ENCODE measurements around the gene ABCB11. TPM values are rescaled to one million over a fixed set of nuclear protein-coding genes. Genes with fewer than 3 reads are reported as not detected.

The ABCB11 gene
- total and polyA plus RNA-seq, 2 of the 4 experiments (the other 2 are of a cell fraction): not detected

DNA sequence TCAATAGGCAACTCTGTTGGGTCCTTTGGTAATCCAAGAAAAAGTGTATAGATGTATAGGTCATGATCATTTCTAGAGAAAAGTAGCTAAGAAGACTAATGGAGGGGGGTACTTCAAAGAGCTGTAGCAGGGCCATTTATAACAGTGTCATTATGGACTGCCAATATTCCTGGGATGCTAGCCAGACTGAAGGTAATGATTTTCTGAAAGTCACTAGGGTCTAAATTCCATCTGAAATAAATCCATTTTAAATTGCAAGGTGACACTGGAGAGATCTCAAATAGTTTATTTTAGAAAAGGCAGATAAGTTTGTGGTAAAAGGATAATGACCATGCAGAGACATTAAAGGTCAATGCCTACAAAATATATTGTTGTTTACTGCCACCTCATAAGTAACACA lies 136.4 kb downstream of the ABCB11 start:
- H2AK5ac ChIP-seq (ENCODE audit: low read depth, low read length): no peak overlapping the region
- no peak overlapping the region for H3K23ac ChIP-seq (ENCODE audit: low read depth, low read length)
- no peaks in the 10 kb centered on the region for H3K4me1 ChIP-seq (ENCODE audit: control insufficient read depth, insufficient read depth, low read length)
- no peak overlapping the region for H3K18ac ChIP-seq (ENCODE audit: low read depth, low read length)
- dilution Hi-C loops (cut with HindIII; ENCODE audit: low sequenced_read_pairs, unreplicated experiment) (no loop called here), intact Hi-C loops (cut with micrococcal nuclease) (no loop called here), in situ Hi-C loops (cut with MboI; ENCODE audit: low sequenced_read_pairs) (loop anchor here (25.0 kb wide), 1 partner anchor 757 kb away; no protein-coding TSS in a partner anchor)
- no peak overlapping the region for H4K91ac ChIP-seq (ENCODE audit: insufficient read depth, low read depth, low read length)
- H2BK20ac ChIP-seq (ENCODE audit: low read depth, low read length): no peak overlapping the region
- H3K56ac ChIP-seq (ENCODE audit: extremely low read depth, insufficient read depth, low read length): no peak overlapping the region
- H2AK9ac ChIP-seq (replicated peaks; ENCODE audit: low read depth, low read length, poor library complexity): no peak overlapping the region
- H4K5ac ChIP-seq (ENCODE audit: low read depth, low read length): no peak overlapping the region
- no peak overlapping the region for H2BK120ac ChIP-seq (ENCODE audit: low read depth, low read length)
- H4K8ac ChIP-seq (ENCODE audit: low read depth in 2 of 2, low read length in 2 of 2): no peak overlapping the region
- ATAC-seq (ENCODE audit: low read depth) (no peak), DNase-seq (no peak)
- ChIA-PET POLR2A (ENCODE audit: unreplicated experiment) (no interaction called here), CTCF (interaction anchor here (0.8 kb wide), 1 partner anchor 15 kb away, joined by 3 read pairs; no protein-coding TSS in a partner anchor)
- H2BK5ac ChIP-seq (ENCODE audit: low read depth, low read length, poor library complexity, severe bottlenecking): no peak overlapping the region
- H2AFZ ChIP-seq (replicated peaks; ENCODE audit: low read length, poor library complexity): no peak overlapping the region
- H3K9me1 ChIP-seq (ENCODE audit: insufficient read depth, low read length): no peaks in the 10 kb centered on the region
- H3K9me3 ChIP-seq (ENCODE audit: control insufficient read depth, insufficient read depth, low read length): no peaks in the 10 kb centered on the region
- H4K20me1 ChIP-seq (ENCODE audit: insufficient read depth, low read length): no peaks in the 10 kb centered on the region
- peaks cover 5% of the 10 kb centered on the region; the same call in 1 of the 2 replicates for H3K27me3 ChIP-seq (ENCODE audit: control insufficient read depth, insufficient read depth, low read length)
- H3K14ac ChIP-seq (replicated peaks; ENCODE audit: low read depth, low read length): no peak overlapping the region
- BruUV-seq (replicated peaks): no TSS peak
- TF ChIP-seq MAZ (IDR thresholded peaks at IDR 0.05; ENCODE audit: borderline replicate concordance, low read depth, low read length) (no peak), FOS (IDR thresholded peaks at IDR 0.05; ENCODE audit: low read depth, low read length) (no peak), CHD1 (IDR thresholded peaks at IDR 0.05; ENCODE audit: low read depth, low read length) (no peak), RFX5 (IDR thresholded peaks at IDR 0.05; ENCODE audit: low read depth, low read length) (no peak), CEBPB (IDR thresholded peaks at IDR 0.05; ENCODE audit: low read depth, low read length) (no peak), POLR2A (IDR thresholded peaks at IDR 0.05; ENCODE audit: low read depth, low read length) (no peak), BHLHE40 (IDR thresholded peaks at IDR 0.05; ENCODE audit: low read depth, low read length) (no peak), RCOR1 (IDR thresholded peaks at IDR 0.05; ENCODE audit: insufficient replicate concordance, low read length) (no peak), CTCF (conservative IDR thresholded peaks at IDR 0.05; ENCODE audit: low read depth, low read length) (no peak), MXI1 (IDR thresholded peaks at IDR 0.05; ENCODE audit: borderline replicate concordance, low read depth, low read length) (no peak), NFE2L2 (IDR thresholded peaks at IDR 0.05; ENCODE audit: low read depth, low read length) (no peak), MAFK (IDR thresholded peaks at IDR 0.05; ENCODE audit: low read depth, low read length) (no peak)
- TF ChIP-seq, protein P1, sequence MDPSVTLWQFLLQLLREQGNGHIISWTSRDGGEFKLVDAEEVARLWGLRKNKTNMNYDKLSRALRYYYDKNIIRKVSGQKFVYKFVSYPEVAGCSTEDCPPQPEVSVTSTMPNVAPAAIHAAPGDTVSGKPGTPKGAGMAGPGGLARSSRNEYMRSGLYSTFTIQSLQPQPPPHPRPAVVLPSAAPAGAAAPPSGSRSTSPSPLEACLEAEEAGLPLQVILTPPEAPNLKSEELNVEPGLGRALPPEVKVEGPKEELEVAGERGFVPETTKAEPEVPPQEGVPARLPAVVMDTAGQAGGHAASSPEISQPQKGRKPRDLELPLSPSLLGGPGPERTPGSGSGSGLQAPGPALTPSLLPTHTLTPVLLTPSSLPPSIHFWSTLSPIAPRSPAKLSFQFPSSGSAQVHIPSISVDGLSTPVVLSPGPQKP (IDR thresholded peaks at IDR 0.05; ENCODE audit: borderline replicate concordance, low read depth, low read length): no peak
- no peak overlapping the region for H3K4ac ChIP-seq (ENCODE audit: low read depth, low read length)
- H3K4me2 ChIP-seq (ENCODE audit: low read depth, low read length): no peak overlapping the region
- no peak overlapping the region for H3K4me3 ChIP-seq (ENCODE audit: insufficient read depth, low read depth, low read length)
- H3K79me1 ChIP-seq (ENCODE audit: low read depth in 1 of 2, low read length in 2 of 2): peaks cover 2 to 3% of the 10 kb centered on the region in 2 experiments; a peak in 3 of 4 replicates
- H3K9ac ChIP-seq (ENCODE audit: low read depth, low read length): no peak overlapping the region
- H3K27ac ChIP-seq (ENCODE audit: insufficient read depth, low read length): no peak overlapping the region
- H3K36me3 ChIP-seq (ENCODE audit: control insufficient read depth, insufficient read depth, low read length): no peaks in the 10 kb centered on the region
- no peak overlapping the region for H2BK15ac ChIP-seq (ENCODE audit: low read depth, low read length)

All from IMR-90 (cell line).